H9 (cell line): ENCODE results near the gene CHST15. TPM values are rescaled to one million over a fixed set of nuclear protein-coding genes. Genes with fewer than 3 reads are reported as not detected.

Experiments used
- DNase-seq: peaks from one replicate; pipeline ENCODE4 v3.0.0-alpha.2; 2017
- H2AFZ ChIP-seq: one replicate; pipeline ENCODE4 v1.6.1; 2013; ENCODE audit warnings: mild to moderate bottlenecking, low read length, control low read depth, moderate library complexity
- H2AK5ac ChIP-seq: 2 replicates; pipeline ENCODE4 v1.6.1; 2013; ENCODE audit warnings: low read length, control low read depth, mixed read lengths; ENCODE audit not compliant: insufficient read length
- H2BK120ac ChIP-seq: one replicate; pipeline ENCODE4 v1.6.1; 2013; ENCODE audit warnings: low read depth, mild to moderate bottlenecking, low read length, control low read depth, inconsistent platforms; ENCODE audit not compliant: poor library complexity, severe bottlenecking
- H2BK12ac ChIP-seq: 2 replicates; pipeline ENCODE4 v1.6.1; 2013; ENCODE audit warnings: low read length, control low read depth, mixed read lengths, low read depth; ENCODE audit not compliant: insufficient read length
- H2BK15ac ChIP-seq: 2 replicates; pipeline ENCODE4 v1.6.1; 2013; ENCODE audit warnings: low read depth, low read length, control low read depth
- H2BK20ac ChIP-seq: one replicate; pipeline ENCODE4 v1.6.1; 2013; ENCODE audit warnings: low read depth, mild to moderate bottlenecking, low read length, control low read depth, inconsistent platforms; ENCODE audit not compliant: poor library complexity, severe bottlenecking
- H2BK5ac ChIP-seq: 2 replicates; pipeline ENCODE4 v1.6.1; 2013; ENCODE audit warnings: low read length, control low read depth, mixed read lengths; ENCODE audit not compliant: insufficient read length
- H3K14ac ChIP-seq: 2 replicates; pipeline ENCODE4 v1.6.1; 2013; ENCODE audit warnings: low read length, control low read depth; ENCODE audit not compliant: insufficient read depth
- H3K18ac ChIP-seq: 2 replicates; pipeline ENCODE4 v1.6.1; 2013; ENCODE audit warnings: low read depth, mild to moderate bottlenecking, mixed read lengths, low read length, control low read depth; ENCODE audit not compliant: insufficient read length
- H3K23ac ChIP-seq: 2 replicates; pipeline ENCODE4 v1.6.1; 2013; ENCODE audit warnings: low read length, control low read depth, mixed read lengths, low read depth; ENCODE audit not compliant: insufficient read length
- H3K23me2 ChIP-seq: 2 replicates; pipeline ENCODE4 v1.6.1; 2013; ENCODE audit warnings: low read depth, mild to moderate bottlenecking, mixed read lengths, low read length, control low read depth; ENCODE audit not compliant: insufficient read length, poor library complexity, severe bottlenecking
- H3K27ac ChIP-seq: 2 replicates; pipeline ENCODE4 v1.5.1; 2013; ENCODE audit warnings: low read length, control low read depth, mixed read lengths, low read depth; ENCODE audit not compliant: insufficient read length
- H3K27me3 ChIP-seq: 2 replicates; pipeline ENCODE4 v1.6.1; 2013; ENCODE audit warnings: low read length, control low read depth, inconsistent platforms; ENCODE audit not compliant: insufficient read depth
- H3K4ac ChIP-seq: 2 replicates; pipeline ENCODE4 v1.6.1; 2013; ENCODE audit warnings: low read depth, mild to moderate bottlenecking, control low read depth, inconsistent platforms, low read length, moderate library complexity
- H3K4me1 ChIP-seq: 2 replicates; pipeline ENCODE4 v1.6.1; 2013; ENCODE audit warnings: low read length, control low read depth, inconsistent platforms; ENCODE audit not compliant: insufficient read depth
- H3K4me2 ChIP-seq: 2 replicates; pipeline ENCODE4 v1.6.1; 2013; ENCODE audit warnings: low read length, control low read depth, mixed read lengths; ENCODE audit not compliant: insufficient read length, insufficient read depth
- H3K56ac ChIP-seq: 2 replicates; pipeline ENCODE4 v1.6.1; 2013; ENCODE audit warnings: low read depth, mild to moderate bottlenecking, mixed read lengths, low read length, control low read depth; ENCODE audit not compliant: insufficient read length
- H3K79me1 ChIP-seq: 2 replicates; pipeline ENCODE4 v1.6.1; 2013; ENCODE audit warnings: low read depth, mild to moderate bottlenecking, moderate library complexity, low read length, control low read depth, inconsistent platforms; ENCODE audit not compliant: insufficient read depth, poor library complexity, severe bottlenecking
- H3K79me2 ChIP-seq: 2 replicates; pipeline ENCODE4 v1.6.1; 2013; ENCODE audit warnings: low read length, control low read depth, inconsistent platforms; ENCODE audit not compliant: insufficient read depth
- H3K9ac ChIP-seq: 2 replicates; pipeline ENCODE4 v1.6.1; 2013; ENCODE audit warnings: low read length, control low read depth, mixed read lengths; ENCODE audit not compliant: insufficient read length; ENCODE audit errors: extremely low read depth
- H3K9me3 ChIP-seq: one replicate; pipeline ENCODE4 v1.6.1; 2013; ENCODE audit warnings: low read depth, low read length, inconsistent platforms; ENCODE audit not compliant: control insufficient read depth
- H3T11ph ChIP-seq: one replicate; pipeline ENCODE4 v1.6.1; 2013; ENCODE audit warnings: mild to moderate bottlenecking, low read length, control low read depth, inconsistent platforms
- H4K20me1 ChIP-seq: one replicate; pipeline ENCODE4 v1.6.1; 2013; ENCODE audit not compliant: control insufficient read depth, insufficient read length, insufficient read depth
- H4K5ac ChIP-seq: 2 replicates; pipeline ENCODE4 v1.6.1; 2013; ENCODE audit warnings: low read depth, mild to moderate bottlenecking, mixed read lengths, low read length, control low read depth; ENCODE audit not compliant: insufficient read length
- H4K8ac ChIP-seq: replicated peaks from 2 replicates; pipeline ENCODE4 v1.6.1; 2013; ENCODE audit warnings: low read length, control low read depth, mixed read lengths, low read depth; ENCODE audit not compliant: insufficient read length
- H4K91ac ChIP-seq: 2 replicates; pipeline ENCODE4 v1.6.1; 2013; ENCODE audit warnings: low read depth, mild to moderate bottlenecking, moderate library complexity, mixed read lengths, low read length, control low read depth; ENCODE audit not compliant: insufficient read length
- H3K27ac Mint-ChIP-seq, 3 experiments: 2 replicates in 2 of 3; 3 replicates in 1 of 3; pipeline ENCODE4 v1.8.0; 2020 to 2021; ENCODE audit warnings: mixed read lengths in 3 of 3, mild to moderate bottlenecking in 1 of 3, moderate library complexity in 1 of 3
- H3K27me3 Mint-ChIP-seq: 2 replicates; pipeline ENCODE4 v1.8.0; 2021; ENCODE audit warnings: low read depth, mild to moderate bottlenecking, moderate library complexity, mixed read lengths
- H3K36me3 Mint-ChIP-seq, 3 experiments: 2 replicates in 2 of 3; 3 replicates in 1 of 3; pipeline ENCODE4 v1.8.0; 2020 to 2021; ENCODE audit warnings: low read depth in 3 of 3, mixed read lengths in 3 of 3; ENCODE audit not compliant: insufficient read depth in 1 of 3
- H3K4me1 Mint-ChIP-seq, 2 experiments: 2 replicates each; pipeline ENCODE4 v1.8.0; 2020; ENCODE audit warnings: mixed read lengths in 2 of 2
- H3K4me3 Mint-ChIP-seq, 2 experiments: 2 replicates in 1 of 2; 3 replicates in 1 of 2; pipeline ENCODE4 v1.8.0; 2020 to 2021; ENCODE audit warnings: mild to moderate bottlenecking in 2 of 2, mixed read lengths in 2 of 2, moderate library complexity in 1 of 2
- H3K9me3 Mint-ChIP-seq, 2 experiments: 2 replicates in 1 of 2; 3 replicates in 1 of 2; pipeline ENCODE4 v1.8.0; 2020; ENCODE audit warnings: mild to moderate bottlenecking in 2 of 2, mixed read lengths in 2 of 2, moderate library complexity in 1 of 2
- WGBS: extraction: QIAGEN DNeasy Blood & Tissue Kit; methylation state at CpG from one replicate; pipeline ENCODE4 v1.1.7; 2013; ENCODE audit warnings: missing lambda C conversion rate, low lambda C conversion rate, mixed read lengths; ENCODE audit not compliant: insufficient read length; ENCODE audit errors: extremely low coverage; 5-methylcytosine and 5-hydroxymethylcytosine counted together
- total RNA-seq: library from RNA; stranded (reverse); gene quantifications from 2 replicates; pipeline ENCODE4 v1.2.1, GENCODE V29; 2021
- TF ChIP-seq, protein P1 (sequence below): fragments of 200-600 bp; sonication (generic); conservative IDR thresholded peaks from 3 replicates; pipeline ENCODE4 v1.8.0; 2021; ENCODE audit warnings: antibody characterized with exemption, mild to moderate bottlenecking

CHST15 gene
- total RNA-seq, 1 experiment from 2014 or later = 8.7 TPM

DNA sequence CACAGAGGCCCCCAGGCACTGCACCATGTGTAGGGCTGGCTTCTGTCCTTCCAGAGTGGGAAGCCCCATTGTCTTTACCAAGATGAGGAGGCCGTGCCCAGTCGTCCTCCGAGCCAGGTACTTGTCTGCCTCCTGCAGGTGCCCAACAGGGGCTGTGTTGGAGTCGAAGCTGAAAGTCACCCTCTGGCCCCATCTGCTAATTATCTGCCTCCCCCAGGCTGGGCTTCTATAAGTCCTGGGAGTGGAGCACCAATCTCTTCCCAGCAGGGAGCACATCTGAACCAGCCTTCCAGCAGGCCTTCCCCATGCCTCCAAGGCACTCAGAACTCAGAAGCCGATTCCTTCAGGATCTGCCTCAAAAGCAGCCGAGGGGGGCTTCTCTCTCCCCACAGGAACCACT, 11.6 kb upstream of the CHST15 start:
- H4K20me1 ChIP-seq = no peaks in the 10 kb centered on the region
- no peaks in the 10 kb centered on the region for H3K4me1 ChIP-seq
- H2BK20ac ChIP-seq = no peak overlapping the region
- no peak overlapping the region for H2BK120ac ChIP-seq
- peaks cover 5% of the 10 kb centered on the region for H3K27me3 Mint-ChIP-seq
- no peak overlapping the region for H3K9ac ChIP-seq
- no peak overlapping the region for H2BK15ac ChIP-seq
- no peak for DNase-seq
- H3K27me3 ChIP-seq = no peaks in the 10 kb centered on the region
- H3K18ac ChIP-seq = no peak overlapping the region
- H2BK12ac ChIP-seq = no peak overlapping the region
- H4K8ac ChIP-seq = no peak overlapping the region
- H3K79me2 ChIP-seq = no peaks in the 10 kb centered on the region
- no peak overlapping the region for H2AK5ac ChIP-seq
- H3K56ac ChIP-seq = no peak overlapping the region
- H4K5ac ChIP-seq = no peak overlapping the region
- H3K4ac ChIP-seq = no peak overlapping the region
- H3K36me3 Mint-ChIP-seq = peaks cover 0 to 3% (median 0%) of the 10 kb centered on the region in 3 experiments; a peak in 2 of 7 replicates
- H3K9me3 ChIP-seq = no peaks in the 10 kb centered on the region
- H3T11ph ChIP-seq = no peak overlapping the region
- no peak overlapping the region for H4K91ac ChIP-seq
- no peak overlapping the region for H2AFZ ChIP-seq
- no peak overlapping the region; a peak in 1 of 7 replicates for H3K27ac Mint-ChIP-seq
- no peaks in the 10 kb centered on the region for H3K23me2 ChIP-seq
- H2BK5ac ChIP-seq = no peak overlapping the region
- peaks cover 25 to 32% of the 10 kb centered on the region in 2 experiments for H3K4me1 Mint-ChIP-seq
- no peak overlapping the region for H3K27ac ChIP-seq
- WGBS = no CpG with 5 or more reads among the region's 6 CpGs
- no peaks in the 10 kb centered on the region for H3K79me1 ChIP-seq
- no peak overlapping the region for H3K4me3 Mint-ChIP-seq
- TF ChIP-seq, protein P1, sequence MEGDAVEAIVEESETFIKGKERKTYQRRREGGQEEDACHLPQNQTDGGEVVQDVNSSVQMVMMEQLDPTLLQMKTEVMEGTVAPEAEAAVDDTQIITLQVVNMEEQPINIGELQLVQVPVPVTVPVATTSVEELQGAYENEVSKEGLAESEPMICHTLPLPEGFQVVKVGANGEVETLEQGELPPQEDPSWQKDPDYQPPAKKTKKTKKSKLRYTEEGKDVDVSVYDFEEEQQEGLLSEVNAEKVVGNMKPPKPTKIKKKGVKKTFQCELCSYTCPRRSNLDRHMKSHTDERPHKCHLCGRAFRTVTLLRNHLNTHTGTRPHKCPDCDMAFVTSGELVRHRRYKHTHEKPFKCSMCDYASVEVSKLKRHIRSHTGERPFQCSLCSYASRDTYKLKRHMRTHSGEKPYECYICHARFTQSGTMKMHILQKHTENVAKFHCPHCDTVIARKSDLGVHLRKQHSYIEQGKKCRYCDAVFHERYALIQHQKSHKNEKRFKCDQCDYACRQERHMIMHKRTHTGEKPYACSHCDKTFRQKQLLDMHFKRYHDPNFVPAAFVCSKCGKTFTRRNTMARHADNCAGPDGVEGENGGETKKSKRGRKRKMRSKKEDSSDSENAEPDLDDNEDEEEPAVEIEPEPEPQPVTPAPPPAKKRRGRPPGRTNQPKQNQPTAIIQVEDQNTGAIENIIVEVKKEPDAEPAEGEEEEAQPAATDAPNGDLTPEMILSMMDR = no peak
- H3K14ac ChIP-seq = no peak overlapping the region
- no peak overlapping the region for H3K23ac ChIP-seq
- H3K4me2 ChIP-seq = no peak overlapping the region
- peaks cover 0 to 4% of the 10 kb centered on the region in 2 experiments; a peak in 1 of 5 replicates for H3K9me3 Mint-ChIP-seq
